HG02884 (cell line): ENCODE data around the gene OOSP1.
"Not testable (repeated sequence)": the region's sequence is repeated elsewhere in the genome, so short reads cannot be mapped to it uniquely, and the experiment has no call there.

Source experiments
- ATAC-seq: cut with Tn5 transposase; IDR thresholded peaks from one replicate; pipeline ENCODE4 v1.9.1; 2021; ENCODE audit warnings: mild to moderate bottlenecking, moderate library complexity; ENCODE audit not compliant: unreplicated experiment

The OOSP1 gene

GRCh38 chr11:59938132-59938531 is at the start of gene OOSP1:
OOSP1 (plus strand) TSS chr11:59938432; CDS start chr11:59938455, 23 bp downstream.
- no peak for ATAC-seq

- no peak for ATAC-seq
Observed at GRCh38 chr11:59891781-59892181, 46.5 kb upstream of the OOSP1 start.

GRCh38 chr11:59894616-59895015 is 43.6 kb upstream of the OOSP1 start:
- no peak for ATAC-seq

GRCh38 chr11:59898046-59898445 is 40.2 kb upstream of the OOSP1 start:
- ATAC-seq = no peak

- no peak for ATAC-seq
Observed at GRCh38 chr11:59898650-59899049, 39.6 kb upstream of the OOSP1 start.

- no peak for ATAC-seq
Observed at GRCh38 chr11:59899532-59899931, 38.7 kb upstream of the OOSP1 start.

- no peak for ATAC-seq
Observed at GRCh38 chr11:59900366-59901126, 37.7 kb upstream of the OOSP1 start.

- no peak for ATAC-seq
Observed at GRCh38 chr11:59901306-59901705, 36.9 kb upstream of the OOSP1 start.

- ATAC-seq = not testable (repeated sequence)
Observed at GRCh38 chr11:59903569-59903968, 34.7 kb upstream of the OOSP1 start.

GRCh38 chr11:59918480-59918879 is 19.8 kb upstream of the OOSP1 start:
- no peak for ATAC-seq

- no peak for ATAC-seq
Observed at GRCh38 chr11:59918987-59919589, 19.1 kb upstream of the OOSP1 start.

GRCh38 chr11:59923813-59924212 is 14.4 kb upstream of the OOSP1 start:
- ATAC-seq = no peak

GRCh38 chr11:59931688-59932087 is 6.5 kb upstream of the OOSP1 start:
- no peak for ATAC-seq

GRCh38 chr11:59938718-59939117 is 486 bp downstream of the OOSP1 start:
- ATAC-seq = no peak

GRCh38 chr11:59939482-59939881 is 1.2 kb downstream of the OOSP1 start:
- no peak for ATAC-seq

GRCh38 chr11:59941091-59941490 is 2.9 kb downstream of the OOSP1 start:
- ATAC-seq = no peak

- no peak for ATAC-seq
Observed at GRCh38 chr11:59943997-59944714, 5.9 kb downstream of the OOSP1 start.

- ATAC-seq = no peak
Observed at GRCh38 chr11:59944720-59945119, 6.5 kb downstream of the OOSP1 start.

- ATAC-seq = no peak
Observed at GRCh38 chr11:59953463-59954218, 15.4 kb downstream of the OOSP1 start.

GRCh38 chr11:59954219-59954847 is 16.1 kb downstream of the OOSP1 start:
- no peak for ATAC-seq

GRCh38 chr11:59957094-59957493 is 18.9 kb downstream of the OOSP1 start:
- ATAC-seq = no peak
